GM21717 (cell line): ENCODE data around the gene CFAP299.

Experiments used
- ATAC-seq: cut with Tn5 transposase; IDR thresholded peaks from one replicate; pipeline ENCODE4 v1.9.1; 2021; ENCODE audit warnings: mild to moderate bottlenecking, moderate library complexity; ENCODE audit not compliant: unreplicated experiment

The CFAP299 gene

GRCh38 chr4:80495865-80496264, 160.3 kb downstream of the CFAP299 start:
- no peak for ATAC-seq

DNA sequence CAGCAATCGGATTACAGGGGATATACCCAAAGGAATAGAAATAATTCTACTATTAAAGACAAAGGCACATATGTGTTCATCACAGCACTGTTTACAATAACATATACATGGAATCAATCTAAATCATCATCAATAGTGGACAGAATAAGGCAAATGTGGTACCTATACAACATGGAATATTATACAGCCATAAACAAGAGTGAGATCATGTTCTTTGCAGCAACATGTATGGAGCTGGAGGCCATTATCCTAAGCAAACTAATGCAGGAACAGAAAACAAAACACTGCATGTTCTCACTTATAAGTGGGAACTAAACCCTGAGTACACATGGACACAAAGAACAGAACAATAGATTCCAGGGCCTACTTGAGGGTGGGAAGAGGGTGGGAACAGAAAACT, 163.2 kb downstream of the CFAP299 start:
- no peak for ATAC-seq

DNA sequence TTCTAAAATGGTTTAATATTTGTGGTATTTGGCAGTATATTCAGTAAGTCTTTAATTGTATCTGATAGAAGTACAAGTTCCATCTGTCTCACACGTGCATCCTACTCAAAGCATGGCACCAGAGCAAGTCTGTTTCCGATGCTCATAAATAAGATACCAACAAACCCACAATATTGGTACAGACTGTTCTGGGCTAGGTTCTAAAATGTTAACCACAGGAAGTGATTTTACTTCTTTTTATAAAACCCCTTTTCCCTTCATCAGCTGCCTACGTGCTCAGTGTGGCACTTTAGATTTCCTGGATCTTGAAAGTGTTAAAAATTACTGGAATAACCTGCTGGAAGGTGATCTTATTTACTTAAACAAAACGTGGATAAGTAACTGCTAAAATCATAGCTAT, 165.1 kb downstream of the CFAP299 start:
- ATAC-seq: no peak

DNA sequence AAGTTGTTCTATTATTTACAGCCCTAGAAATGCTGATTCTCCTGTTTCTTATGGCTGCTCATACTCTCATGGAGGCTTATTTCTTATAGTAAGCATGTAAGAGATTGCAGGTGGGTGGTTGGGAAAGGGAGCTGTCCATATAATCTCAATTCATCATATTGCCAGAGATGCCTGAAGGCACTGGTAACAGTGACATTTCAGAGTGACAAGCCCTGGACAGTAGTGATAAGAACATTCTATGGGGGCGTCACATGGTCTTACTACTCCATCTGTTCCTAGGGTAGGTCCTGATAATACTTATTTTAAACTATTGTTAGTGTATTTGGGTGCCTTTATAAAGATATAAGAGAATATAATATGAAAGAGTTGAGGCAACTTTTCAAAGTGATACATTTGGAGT, 171.5 kb downstream of the CFAP299 start:
- ATAC-seq: peak; percentile 4

DNA sequence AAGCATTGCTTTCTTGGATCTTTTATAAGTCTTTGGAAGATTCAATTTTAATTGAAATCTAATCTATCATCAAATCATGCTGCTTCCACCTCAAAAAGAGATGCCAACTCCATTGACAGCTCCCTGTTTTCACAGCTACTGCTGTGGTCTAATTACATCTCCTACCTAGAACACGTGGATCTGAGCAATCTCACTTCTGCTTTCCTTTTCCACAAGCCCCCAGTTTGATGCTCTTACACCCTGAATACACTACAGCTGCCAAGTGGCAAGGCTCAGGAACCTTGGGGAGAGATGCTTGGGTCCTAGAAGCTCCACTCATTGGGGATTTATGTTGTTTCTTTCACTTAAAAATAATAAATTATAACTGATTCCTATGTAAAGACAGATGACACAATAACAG, 172.0 kb downstream of the CFAP299 start:
- ATAC-seq: peak; percentile 94

DNA sequence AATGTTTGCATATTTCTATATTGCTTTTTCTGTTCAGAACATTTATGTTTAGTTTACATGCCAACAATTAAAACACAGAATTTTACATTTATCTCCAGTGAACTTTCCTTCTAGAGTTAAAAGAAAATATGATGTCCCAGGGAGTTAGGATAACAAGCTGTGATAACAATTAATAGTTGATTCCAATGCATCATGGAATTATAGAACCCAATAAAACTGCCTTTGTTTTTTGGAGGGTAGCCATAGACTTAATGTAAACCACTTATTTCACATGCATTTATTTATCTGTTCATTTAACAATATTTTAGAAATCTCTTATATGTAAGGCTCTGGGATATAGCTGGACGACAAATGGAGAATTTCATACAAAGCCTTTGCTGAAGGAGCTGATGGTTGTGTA, 180.0 kb downstream of the CFAP299 start:
- ATAC-seq: no peak

GRCh38 chr4:80521438-80521837, 185.9 kb downstream of the CFAP299 start:
- no peak for ATAC-seq

DNA sequence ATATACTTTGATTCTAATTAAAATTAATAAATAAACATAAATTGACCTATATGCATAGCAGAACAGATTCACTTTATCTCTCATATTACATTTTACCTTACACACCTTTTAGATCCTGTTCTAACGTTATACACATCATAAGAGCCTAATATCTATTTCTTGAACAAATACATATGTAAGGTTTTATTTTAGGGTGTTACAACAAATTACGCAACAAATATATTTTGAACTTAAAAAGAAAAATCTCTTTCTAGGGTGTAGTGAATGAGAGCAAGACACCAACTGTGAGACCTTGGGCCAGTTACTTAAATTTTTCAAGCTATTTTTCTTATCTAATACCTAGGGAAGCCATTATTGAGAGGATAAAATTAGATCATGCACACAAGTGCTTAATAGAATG, 191.2 kb downstream of the CFAP299 start:
- no peak for ATAC-seq

DNA sequence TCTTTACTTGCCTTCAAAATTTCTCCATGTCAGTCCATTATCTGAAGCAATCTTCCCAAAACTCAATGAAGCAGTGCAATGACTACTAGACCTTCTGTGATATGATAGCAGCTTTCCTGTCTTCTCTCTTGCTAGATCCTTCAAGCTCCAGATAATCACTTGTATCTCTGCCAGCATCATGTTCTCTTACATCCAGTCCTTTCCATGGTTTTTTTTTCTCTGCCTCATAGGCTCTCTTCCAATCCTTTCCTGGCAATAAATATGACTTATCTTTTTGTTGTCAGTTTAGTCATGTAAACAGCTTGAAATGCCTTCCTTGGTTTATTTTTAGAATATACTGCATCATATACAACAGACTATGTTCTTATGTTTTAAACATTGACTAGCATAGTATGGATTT, 193.5 kb downstream of the CFAP299 start:
- no peak for ATAC-seq

- no peak for ATAC-seq
These were observed 197.3 kb downstream of the CFAP299 start for GRCh38 chr4:80532674-80533333.

GRCh38 chr4:80535551-80535950, 200.0 kb downstream of the CFAP299 start:
- no peak for ATAC-seq

DNA sequence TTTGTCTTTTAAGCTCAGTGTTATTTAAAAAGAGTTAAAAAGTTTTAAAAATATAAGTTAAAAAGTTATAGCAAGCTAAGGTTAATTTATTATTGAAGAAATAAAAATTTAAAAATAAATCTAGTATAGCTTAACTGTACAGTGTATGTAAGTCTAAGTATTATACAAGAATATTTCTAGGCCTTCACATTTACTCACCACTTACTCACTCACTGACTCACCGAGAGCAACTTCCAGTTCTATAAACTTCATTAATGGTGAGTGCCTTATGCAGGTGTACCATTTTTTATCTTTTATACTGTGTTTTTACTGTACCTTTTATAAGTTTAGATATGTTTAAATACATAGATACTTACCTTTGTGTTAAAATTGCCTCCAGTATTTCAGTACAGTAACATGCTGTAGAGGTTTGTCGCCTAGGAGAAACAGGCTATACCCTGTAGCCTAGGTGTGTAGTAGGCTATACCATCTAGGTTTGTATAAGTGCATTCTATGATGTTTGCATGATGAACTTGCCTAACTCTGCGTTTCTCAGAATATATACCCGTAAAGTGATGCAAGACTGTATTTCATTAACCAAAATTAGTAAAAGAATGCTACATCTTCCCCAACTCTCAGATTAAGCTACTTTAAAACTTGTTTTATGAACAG, 202.9 kb downstream of the CFAP299 start:
- ATAC-seq: no peak

GRCh38 chr4:80539190-80539589, 203.7 kb downstream of the CFAP299 start:
- no peak for ATAC-seq

DNA sequence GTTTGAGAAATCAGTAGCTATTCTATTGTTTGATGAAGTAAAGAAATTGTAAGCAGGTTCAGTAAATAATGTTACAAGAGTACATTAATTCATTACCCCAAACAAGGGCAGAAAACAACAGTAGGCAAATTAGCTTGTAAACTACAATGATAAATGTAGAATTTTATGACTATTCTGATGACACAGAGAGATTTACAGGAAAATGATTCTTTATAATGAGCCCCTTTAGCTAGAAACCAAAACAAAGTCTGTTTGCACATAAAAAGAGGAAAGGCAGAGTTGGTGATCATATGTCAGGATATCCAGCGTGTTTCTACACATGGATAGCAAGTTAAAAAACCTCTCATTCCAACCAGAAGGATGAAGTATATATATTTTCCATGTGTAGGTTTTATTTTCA, 204.8 kb downstream of the CFAP299 start:
- ATAC-seq: no peak

DNA sequence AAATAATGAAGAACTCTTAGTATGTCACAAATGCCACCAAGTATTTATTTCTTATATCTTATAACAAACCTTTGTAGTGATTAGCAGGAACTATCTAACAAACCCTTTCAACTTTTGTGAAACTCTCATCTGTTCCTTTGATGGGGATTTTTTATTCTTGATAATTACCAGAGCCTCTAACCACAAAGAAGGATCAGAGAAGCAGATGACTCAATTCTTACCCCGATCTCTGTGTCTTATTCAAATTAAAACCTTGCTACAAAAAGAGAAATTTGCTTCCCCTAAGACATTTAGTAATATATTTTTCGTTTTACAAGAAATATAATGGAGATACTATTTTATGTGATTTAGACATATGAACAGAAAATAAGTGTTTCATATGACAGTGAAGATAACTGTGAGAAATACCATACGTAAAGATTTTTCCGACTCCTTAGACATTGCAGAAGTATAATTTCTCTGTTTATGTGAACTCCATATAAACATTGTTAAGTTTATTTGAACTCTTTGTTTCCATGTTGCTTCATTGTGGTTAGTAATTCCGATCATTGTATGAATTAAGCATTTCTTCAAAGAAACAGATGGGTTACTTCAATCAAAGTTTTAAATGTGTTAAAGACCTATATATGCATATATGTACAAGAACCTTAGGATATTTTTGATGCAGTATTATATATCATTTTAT, 205.4 kb downstream of the CFAP299 start:
- ATAC-seq: peak; percentile 96

DNA sequence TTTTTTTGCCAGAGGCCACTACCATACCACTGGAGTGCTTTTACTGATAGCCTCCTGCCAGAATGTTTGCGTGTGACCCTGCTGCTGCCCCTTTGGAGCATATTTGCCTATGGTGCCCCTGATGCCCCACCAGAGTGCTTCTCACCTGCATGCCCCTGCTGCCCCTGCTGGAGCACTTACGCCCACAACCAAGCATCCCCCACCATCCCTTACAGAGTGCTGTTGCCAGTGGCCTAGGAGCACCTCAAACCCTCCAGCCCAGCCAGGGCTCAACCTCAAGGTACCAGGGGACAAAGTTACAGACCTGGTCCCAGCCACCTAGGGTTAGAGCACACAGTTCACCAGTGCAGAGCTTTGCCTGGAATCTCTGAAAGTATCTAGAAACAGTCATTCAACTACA, 207.2 kb downstream of the CFAP299 start:
- no peak for ATAC-seq

- no peak for ATAC-seq
These were observed 224.8 kb downstream of the CFAP299 start for GRCh38 chr4:80560337-80560736.

DNA sequence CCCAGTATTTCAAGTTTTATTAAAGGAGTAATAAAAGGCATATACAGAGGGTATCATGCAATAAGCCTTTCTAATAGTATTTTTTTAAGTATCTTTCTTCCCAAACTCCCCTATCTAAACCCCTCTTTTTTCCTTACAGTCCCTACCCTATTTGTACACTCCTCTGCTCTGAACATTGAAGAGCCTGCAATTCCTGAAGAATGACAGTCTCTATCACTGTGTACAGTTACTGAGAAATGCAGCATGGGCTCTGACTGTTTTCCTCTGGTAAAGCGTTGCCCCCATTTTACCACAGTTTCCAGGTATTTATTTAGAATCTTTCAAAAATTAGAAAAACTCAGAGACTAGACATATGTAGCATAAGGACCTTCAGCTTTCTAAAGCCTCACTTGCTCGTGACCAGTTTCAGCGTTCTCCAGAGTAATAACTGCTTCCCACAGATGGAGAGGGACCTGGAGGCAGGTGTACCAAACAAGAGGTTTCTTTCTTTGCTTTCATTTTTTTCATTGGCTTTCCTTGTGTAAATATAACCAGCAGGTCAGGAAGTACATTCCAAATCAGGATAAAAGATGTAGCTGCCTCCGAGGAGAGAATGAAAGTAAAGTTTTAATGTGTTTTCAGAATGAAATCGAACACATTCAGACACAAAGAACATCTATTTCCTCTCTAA, 230.8 kb downstream of the CFAP299 start:
- ATAC-seq: no peak

DNA sequence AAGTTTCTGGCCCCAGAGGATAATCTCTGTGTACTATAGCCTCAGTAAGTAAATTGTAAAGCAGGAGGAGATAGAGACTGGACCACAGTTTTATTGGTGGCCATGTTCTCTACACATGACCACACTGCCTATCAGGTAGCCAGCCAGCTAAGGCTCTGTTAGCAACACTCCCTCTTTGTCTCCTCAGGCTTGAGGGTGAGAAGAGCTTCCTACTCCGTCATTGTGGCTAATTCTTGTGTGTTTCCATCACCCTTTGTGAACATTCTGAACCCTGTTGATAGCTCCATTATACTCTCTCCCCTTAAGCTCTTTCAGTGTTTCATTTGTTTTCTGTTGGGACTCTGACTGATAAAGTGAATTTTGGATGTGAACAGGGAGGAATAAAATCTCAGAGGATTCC, 233.4 kb downstream of the CFAP299 start:
- no peak for ATAC-seq

DNA sequence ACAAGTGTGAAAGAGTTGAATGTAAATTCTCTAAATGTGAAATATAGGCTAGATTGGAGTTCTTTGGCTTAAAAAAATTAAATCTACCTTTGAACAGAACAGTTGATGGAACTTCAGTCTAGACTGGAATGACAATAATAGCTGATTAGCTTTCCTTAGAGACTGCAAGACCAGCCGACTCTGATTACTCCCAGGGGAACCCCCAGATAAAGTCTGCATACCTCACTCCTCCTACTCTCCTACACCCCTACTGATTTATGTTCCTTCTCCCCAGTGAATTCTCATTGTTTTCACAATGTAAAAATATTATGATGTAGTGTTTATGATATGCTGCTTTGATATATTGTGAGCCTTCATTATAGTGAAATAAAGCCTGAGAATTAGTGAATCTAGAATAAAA, 241.3 kb downstream of the CFAP299 start:
- no peak for ATAC-seq

DNA sequence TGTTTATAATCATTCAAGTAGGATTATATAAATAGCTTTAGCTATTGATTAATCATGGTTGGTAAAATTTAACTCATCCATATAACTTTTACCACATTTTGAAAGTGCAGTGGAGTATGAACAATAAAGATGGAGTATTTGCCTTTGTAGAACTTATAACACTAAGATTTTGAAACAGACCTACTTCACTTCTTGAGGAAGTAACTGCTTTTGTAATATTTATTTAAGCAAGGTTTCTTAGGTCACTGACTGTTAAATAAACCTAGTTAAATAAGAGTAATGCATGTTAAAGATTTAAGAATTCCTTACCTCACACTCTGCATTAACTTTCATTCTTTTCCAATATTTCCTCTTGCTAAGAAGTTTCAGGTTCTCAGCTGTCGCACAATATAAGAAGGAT, 242.5 kb downstream of the CFAP299 start:
- no peak for ATAC-seq

GRCh38 chr4:80585542-80585941, 250.0 kb downstream of the CFAP299 start:
- ATAC-seq: no peak
